Activated naive CD8-positive, alpha-beta T cell treated with anti-CD3 and anti-CD28 coated beads for 36 hours (primary cell): ENCODE measurements around the gene CLEC1A. TPM values are rescaled to one million over a fixed set of nuclear protein-coding genes. Genes with fewer than 3 reads are reported as not detected.

Source experiments
- DNase-seq: peaks from one replicate; pipeline ENCODE4 v3.0.0; 2021
- H3K27ac Mint-ChIP-seq: one replicate; pipeline ENCODE4 v1.8.0; 2022; ENCODE audit warnings: mild to moderate bottlenecking, moderate library complexity, mixed read lengths
- H3K27me3 Mint-ChIP-seq: one replicate; pipeline ENCODE4 v1.8.0; 2022; ENCODE audit warnings: mild to moderate bottlenecking, mixed read lengths
- H3K36me3 Mint-ChIP-seq: one replicate; pipeline ENCODE4 v1.8.0; 2021; ENCODE audit warnings: mild to moderate bottlenecking, mixed read lengths
- H3K4me1 Mint-ChIP-seq: one replicate; pipeline ENCODE4 v1.8.0; 2021; ENCODE audit warnings: mixed read lengths
- H3K4me3 Mint-ChIP-seq: one replicate; pipeline ENCODE4 v1.8.0; 2022; ENCODE audit warnings: mild to moderate bottlenecking, moderate library complexity, mixed read lengths
- H3K9me3 Mint-ChIP-seq: one replicate; pipeline ENCODE4 v1.8.0; 2022; ENCODE audit warnings: mixed read lengths
- total RNA-seq, 2 experiments: library from RNA; stranded (reverse); gene quantifications; one replicate each; pipeline ENCODE4 v1.2.3, GENCODE V29; 2021

Gene CLEC1A
- total RNA-seq, 2 experiments from 2014 or later: not detected

GRCh38 chr12:10084733-10085132 lies 14.1 kb downstream of the CLEC1A start:
- H3K27me3 Mint-ChIP-seq: peaks cover 6% of the 10 kb centered on the region
- H3K4me3 Mint-ChIP-seq: no peak overlapping the region
- H3K9me3 Mint-ChIP-seq: peaks cover 13% of the 10 kb centered on the region
- no peak for DNase-seq
- peaks cover 8% of the 10 kb centered on the region for H3K36me3 Mint-ChIP-seq
- no peaks in the 10 kb centered on the region for H3K4me1 Mint-ChIP-seq
- no peak overlapping the region for H3K27ac Mint-ChIP-seq

GRCh38 chr12:10082117-10082874 lies 16.5 kb downstream of the CLEC1A start:
- no peak for DNase-seq
- H3K27me3 Mint-ChIP-seq: peaks cover 13% of the 10 kb centered on the region
- H3K4me3 Mint-ChIP-seq: no peak overlapping the region
- H3K27ac Mint-ChIP-seq: no peak overlapping the region
- H3K4me1 Mint-ChIP-seq: no peaks in the 10 kb centered on the region
- peaks cover 13% of the 10 kb centered on the region for H3K9me3 Mint-ChIP-seq
- peaks cover 8% of the 10 kb centered on the region for H3K36me3 Mint-ChIP-seq

GRCh38 chr12:10075451-10075850 lies 23.3 kb downstream of the CLEC1A start:
- no peak overlapping the region for H3K4me3 Mint-ChIP-seq
- no peaks in the 10 kb centered on the region for H3K9me3 Mint-ChIP-seq
- H3K27me3 Mint-ChIP-seq: peaks cover 8% of the 10 kb centered on the region
- no peak for DNase-seq
- no peaks in the 10 kb centered on the region for H3K4me1 Mint-ChIP-seq
- H3K27ac Mint-ChIP-seq: no peak overlapping the region
- no peaks in the 10 kb centered on the region for H3K36me3 Mint-ChIP-seq

GRCh38 chr12:10073261-10073660 lies 25.5 kb downstream of the CLEC1A start:
- Mint-ChIP-seq H3K9me3 (no peaks in the 10 kb centered on the region), H3K4me3 (no peak overlapping the region), H3K27ac (no peak overlapping the region), H3K27me3 (peaks cover 4% of the 10 kb centered on the region), H3K36me3 (no peaks in the 10 kb centered on the region), H3K4me1 (no peaks in the 10 kb centered on the region)
- no peak for DNase-seq

- no peaks in the 10 kb centered on the region for H3K9me3 Mint-ChIP-seq
- peaks cover 11% of the 10 kb centered on the region for H3K27me3 Mint-ChIP-seq
- H3K27ac Mint-ChIP-seq: no peak overlapping the region
- no peak for DNase-seq
- no peaks in the 10 kb centered on the region for H3K4me1 Mint-ChIP-seq
- no peak overlapping the region for H3K4me3 Mint-ChIP-seq
- H3K36me3 Mint-ChIP-seq: no peaks in the 10 kb centered on the region
Observed at GRCh38 chr12:10072131-10072530, 26.7 kb downstream of the CLEC1A start.

GRCh38 chr12:10070380-10070779 lies 28.4 kb downstream of the CLEC1A start:
- no peaks in the 10 kb centered on the region for H3K36me3 Mint-ChIP-seq
- H3K27me3 Mint-ChIP-seq: peaks cover 17% of the 10 kb centered on the region
- no peaks in the 10 kb centered on the region for H3K4me1 Mint-ChIP-seq
- no peaks in the 10 kb centered on the region for H3K9me3 Mint-ChIP-seq
- H3K4me3 Mint-ChIP-seq: no peak overlapping the region
- no peak for DNase-seq
- no peak overlapping the region for H3K27ac Mint-ChIP-seq

GRCh38 chr12:10069976-10070375 lies 28.8 kb downstream of the CLEC1A start:
- no peaks in the 10 kb centered on the region for H3K9me3 Mint-ChIP-seq
- DNase-seq: no peak
- no peaks in the 10 kb centered on the region for H3K4me1 Mint-ChIP-seq
- H3K27ac Mint-ChIP-seq: no peak overlapping the region
- no peaks in the 10 kb centered on the region for H3K36me3 Mint-ChIP-seq
- peaks cover 19% of the 10 kb centered on the region for H3K27me3 Mint-ChIP-seq
- H3K4me3 Mint-ChIP-seq: no peak overlapping the region

GRCh38 chr12:10069099-10069498 lies 29.7 kb downstream of the CLEC1A start:
- Mint-ChIP-seq H3K4me1 (no peaks in the 10 kb centered on the region), H3K27ac (no peak overlapping the region), H3K9me3 (no peaks in the 10 kb centered on the region), H3K27me3 (peaks cover 25% of the 10 kb centered on the region), H3K36me3 (no peaks in the 10 kb centered on the region), H3K4me3 (no peak overlapping the region)
- DNase-seq: no peak

GRCh38 chr12:10068644-10069043 lies 30.1 kb downstream of the CLEC1A start:
- DNase-seq: no peak
- Mint-ChIP-seq H3K27me3 (peaks cover 25% of the 10 kb centered on the region), H3K4me1 (no peaks in the 10 kb centered on the region), H3K27ac (no peak overlapping the region), H3K36me3 (no peaks in the 10 kb centered on the region), H3K4me3 (no peak overlapping the region), H3K9me3 (no peaks in the 10 kb centered on the region)

GRCh38 chr12:10067942-10068341 lies 30.8 kb downstream of the CLEC1A start:
- no peaks in the 10 kb centered on the region for H3K4me1 Mint-ChIP-seq
- no peaks in the 10 kb centered on the region for H3K36me3 Mint-ChIP-seq
- no peaks in the 10 kb centered on the region for H3K9me3 Mint-ChIP-seq
- no peak overlapping the region for H3K27ac Mint-ChIP-seq
- no peak for DNase-seq
- peaks cover 25% of the 10 kb centered on the region for H3K27me3 Mint-ChIP-seq
- H3K4me3 Mint-ChIP-seq: no peak overlapping the region

- DNase-seq: no peak
- Mint-ChIP-seq H3K27ac (no peak overlapping the region), H3K27me3 (peaks cover 25% of the 10 kb centered on the region), H3K4me1 (no peaks in the 10 kb centered on the region), H3K4me3 (no peak overlapping the region), H3K9me3 (no peaks in the 10 kb centered on the region), H3K36me3 (no peaks in the 10 kb centered on the region)
Observed at GRCh38 chr12:10067264-10067663, 31.5 kb downstream of the CLEC1A start.

- H3K4me1 Mint-ChIP-seq: no peaks in the 10 kb centered on the region
- peaks cover 25% of the 10 kb centered on the region for H3K27me3 Mint-ChIP-seq
- no peak overlapping the region for H3K27ac Mint-ChIP-seq
- no peak overlapping the region for H3K4me3 Mint-ChIP-seq
- no peaks in the 10 kb centered on the region for H3K36me3 Mint-ChIP-seq
- H3K9me3 Mint-ChIP-seq: no peaks in the 10 kb centered on the region
- no peak for DNase-seq
Observed at GRCh38 chr12:10065241-10065640, 33.5 kb downstream of the CLEC1A start.

- no peaks in the 10 kb centered on the region for H3K4me1 Mint-ChIP-seq
- H3K27ac Mint-ChIP-seq: no peak overlapping the region
- no peaks in the 10 kb centered on the region for H3K9me3 Mint-ChIP-seq
- H3K36me3 Mint-ChIP-seq: no peaks in the 10 kb centered on the region
- H3K27me3 Mint-ChIP-seq: peaks cover 11% of the 10 kb centered on the region
- H3K4me3 Mint-ChIP-seq: no peak overlapping the region
- no peak for DNase-seq
Observed at GRCh38 chr12:10058387-10058786, 40.4 kb downstream of the CLEC1A start.

- no peak for DNase-seq
- peaks cover 2% of the 10 kb centered on the region for H3K9me3 Mint-ChIP-seq
- no peaks in the 10 kb centered on the region for H3K36me3 Mint-ChIP-seq
- H3K4me3 Mint-ChIP-seq: no peak overlapping the region
- peaks cover 6% of the 10 kb centered on the region for H3K4me1 Mint-ChIP-seq
- H3K27me3 Mint-ChIP-seq: peaks cover 14% of the 10 kb centered on the region
- H3K27ac Mint-ChIP-seq: no peak overlapping the region
Observed at GRCh38 chr12:10052193-10052913, 46.4 kb downstream of the CLEC1A start.

GRCh38 chr12:10048526-10048925 lies 50.3 kb downstream of the CLEC1A start:
- Mint-ChIP-seq H3K4me3 (no peak overlapping the region), H3K27me3 (peaks cover 15% of the 10 kb centered on the region), H3K4me1 (peaks cover 6% of the 10 kb centered on the region)

GRCh38 chr12:10042167-10042566 lies 56.6 kb downstream of the CLEC1A start:
- no peak overlapping the region for H3K4me3 Mint-ChIP-seq
- H3K36me3 Mint-ChIP-seq: no peaks in the 10 kb centered on the region
- DNase-seq: no peak
- H3K27ac Mint-ChIP-seq: no peak overlapping the region
- H3K9me3 Mint-ChIP-seq: no peaks in the 10 kb centered on the region
- H3K4me1 Mint-ChIP-seq: no peaks in the 10 kb centered on the region
- H3K27me3 Mint-ChIP-seq: peaks cover 11% of the 10 kb centered on the region

More at GRCh38 chr12:10048526-10048925, 50.3 kb downstream of the CLEC1A start:
- no peak for DNase-seq
- H3K9me3 Mint-ChIP-seq: peaks cover 2% of the 10 kb centered on the region
- no peak overlapping the region for H3K27ac Mint-ChIP-seq
- H3K36me3 Mint-ChIP-seq: no peaks in the 10 kb centered on the region
